NAMALWA (cell line): Measurements from ENCODE around the gene WDR82.

Experiments
- DNase-seq: peaks from one replicate; pipeline ENCODE4 v3.0.0-alpha.2; 2015; ENCODE audit warnings: low spot score

Gene WDR82

GRCh38 chr3:52308308-52308707 is 29.9 kb upstream of the WDR82 start:
- no peak for DNase-seq

- no peak for DNase-seq
Measured at GRCh38 chr3:52306978-52307377, 28.5 kb upstream of the WDR82 start.

- no peak for DNase-seq
Measured at GRCh38 chr3:52305926-52306325, 27.5 kb upstream of the WDR82 start.

GRCh38 chr3:52303811-52304210 is 25.4 kb upstream of the WDR82 start:
- no peak for DNase-seq

GRCh38 chr3:52302426-52303145 is 24.1 kb upstream of the WDR82 start:
- no peak for DNase-seq

- no peak for DNase-seq
Measured at GRCh38 chr3:52299879-52300611, 21.6 kb upstream of the WDR82 start.

- no peak for DNase-seq
Measured at GRCh38 chr3:52299247-52299878, 20.9 kb upstream of the WDR82 start.

- DNase-seq: no peak
Measured at GRCh38 chr3:52298149-52299098, 20.0 kb upstream of the WDR82 start.

GRCh38 chr3:52297242-52298148 is 19.0 kb upstream of the WDR82 start:
- DNase-seq: no peak

GRCh38 chr3:52295671-52296208 is 17.3 kb upstream of the WDR82 start:
- DNase-seq: no peak

GRCh38 chr3:52294320-52295150 is 16.1 kb upstream of the WDR82 start:
- no peak for DNase-seq

GRCh38 chr3:52293491-52294319 is 15.3 kb upstream of the WDR82 start:
- no peak for DNase-seq

GRCh38 chr3:52292247-52293065 is 14.0 kb upstream of the WDR82 start:
- no peak for DNase-seq

GRCh38 chr3:52291508-52292181 is 13.2 kb upstream of the WDR82 start:
- DNase-seq: peak; percentile 46

- no peak for DNase-seq
Measured at GRCh38 chr3:52290596-52291507, 12.4 kb upstream of the WDR82 start.
